Hematopoietic multipotent progenitor cell treated with erythropoietin and hydrocortisone succinate and interleukin-3 and kit ligand, for 4 days (in vitro differentiated cells): ENCODE data around the gene CACHD1.
A peak's percentile ranks its signal among the peaks of the same experiment; 100 is the strongest.

Experiments used
- DNase-seq: peaks from one replicate; pipeline ENCODE4 v3.0.0-alpha.2; 2015

Gene CACHD1

GRCh38 chr1:64469977-64470664, at the start of gene CACHD1:
TSS of gene CACHD1 (plus strand) at chr1:64470129. CDS start at chr1:64470745, 616 bp downstream.
- peak; percentile 80 for DNase-seq

GRCh38 chr1:64421377-64421776, 48.6 kb upstream of the CACHD1 start:
- DNase-seq: no peak

- no peak for DNase-seq
Measured at GRCh38 chr1:64423526-64423925, 46.4 kb upstream of the CACHD1 start.

GRCh38 chr1:64424412-64424811, 45.5 kb upstream of the CACHD1 start:
- DNase-seq: no peak

- no peak for DNase-seq
Measured at GRCh38 chr1:64425521-64425920, 44.4 kb upstream of the CACHD1 start.

- DNase-seq: no peak
Measured at GRCh38 chr1:64426681-64427080, 43.2 kb upstream of the CACHD1 start.

GRCh38 chr1:64427879-64428278, 42.0 kb upstream of the CACHD1 start:
- DNase-seq: no peak

GRCh38 chr1:64433308-64433707, 36.6 kb upstream of the CACHD1 start:
- DNase-seq: no peak

GRCh38 chr1:64433747-64434146, 36.2 kb upstream of the CACHD1 start:
- DNase-seq: no peak

GRCh38 chr1:64435000-64435399, 34.9 kb upstream of the CACHD1 start:
- no peak for DNase-seq

- DNase-seq: no peak
Measured at GRCh38 chr1:64437453-64437852, 32.5 kb upstream of the CACHD1 start.

- DNase-seq: no peak
Measured at GRCh38 chr1:64440183-64440826, 29.6 kb upstream of the CACHD1 start.

- peak; percentile 51 for DNase-seq
Measured at GRCh38 chr1:64451440-64451839, 18.5 kb upstream of the CACHD1 start.

GRCh38 chr1:64453688-64454087, 16.2 kb upstream of the CACHD1 start:
- peak; percentile 71 for DNase-seq

- DNase-seq: no peak
Measured at GRCh38 chr1:64458915-64459314, 11.0 kb upstream of the CACHD1 start.

GRCh38 chr1:64459743-64460142, 10.2 kb upstream of the CACHD1 start:
- DNase-seq: no peak

- DNase-seq: no peak
Measured at GRCh38 chr1:64466033-64466432, 3.9 kb upstream of the CACHD1 start.

- peak; percentile 12 for DNase-seq
Measured at GRCh38 chr1:64469116-64469976, 583 bp upstream of the CACHD1 start.

- peak; percentile 39 for DNase-seq
Measured at GRCh38 chr1:64470665-64471217, 812 bp downstream of the CACHD1 start.

- peak; percentile 17 for DNase-seq
Measured at GRCh38 chr1:64471218-64472039, 1.5 kb downstream of the CACHD1 start.

- DNase-seq: no peak
Measured at GRCh38 chr1:64472040-64472376, 2.1 kb downstream of the CACHD1 start.

- DNase-seq: no peak
Measured at GRCh38 chr1:64472805-64473204, 2.9 kb downstream of the CACHD1 start.

GRCh38 chr1:64473367-64473766, 3.4 kb downstream of the CACHD1 start:
- DNase-seq: no peak
